SK-N-SH treated with all-trans-retinoic acid at 6 μM for 48 hours (cell line): ENCODE results near the gene ZMIZ1.

ENCODE experiments used
- ATAC-seq: fragments of 200-7000 bp; cut with Tn5 transposase; 3 replicates; pipeline ENCODE4 v1.9.1; 2020; ENCODE audit warnings: mild to moderate bottlenecking, moderate library complexity
- BACH2 ChIP-seq: fragments of 250-450 bp; sonication (Bioruptor Pico); IDR thresholded peaks from 2 replicates; pipeline ENCODE4 v1.9.0; 2021; ENCODE audit warnings: mild to moderate bottlenecking, borderline replicate concordance
- CSDC2 ChIP-seq: fragments of 250-450 bp; sonication (Bioruptor Pico); IDR thresholded peaks from 2 replicates; pipeline ENCODE4 v1.5.0; 2020; ENCODE audit warnings: mild to moderate bottlenecking, moderate library complexity
- GLIS3 ChIP-seq: fragments of 250-450 bp; sonication (Bioruptor Pico); IDR thresholded peaks from 2 replicates; pipeline ENCODE4 v1.5.0; 2020; ENCODE audit warnings: mild to moderate bottlenecking, moderate library complexity
- ISL1 ChIP-seq: fragments of 250-450 bp; sonication (Bioruptor Pico); IDR thresholded peaks from 2 replicates; pipeline ENCODE4 v2.1.2; 2022; ENCODE audit warnings: mild to moderate bottlenecking, moderate library complexity
- PPARA ChIP-seq: fragments of 250-450 bp; sonication (Bioruptor Pico); IDR thresholded peaks from 2 replicates; pipeline ENCODE4 v1.5.0; 2020; ENCODE audit warnings: mild to moderate bottlenecking, borderline replicate concordance
- RARB ChIP-seq: fragments of 250-450 bp; sonication (Bioruptor Pico); IDR thresholded peaks from 2 replicates; pipeline ENCODE4 v1.8.0; 2021; ENCODE audit warnings: mild to moderate bottlenecking, moderate library complexity
- SNAI2 ChIP-seq: fragments of 250-450 bp; sonication (Bioruptor Pico); IDR thresholded peaks from 2 replicates; pipeline ENCODE4 v1.5.0; 2020; ENCODE audit warnings: mild to moderate bottlenecking, moderate library complexity
- TCF4 ChIP-seq: fragments of 250-450 bp; sonication (Bioruptor Pico); IDR thresholded peaks from 2 replicates; pipeline ENCODE4 v1.8.0; 2021; ENCODE audit warnings: mild to moderate bottlenecking, moderate library complexity, borderline replicate concordance
- TOX ChIP-seq: fragments of 250-450 bp; sonication (Bioruptor Pico); IDR thresholded peaks from 2 replicates; pipeline ENCODE4 v1.8.0; 2021; ENCODE audit warnings: mild to moderate bottlenecking, moderate library complexity, borderline replicate concordance
- ZFP3 ChIP-seq: fragments of 250-450 bp; sonication (Bioruptor Pico); IDR thresholded peaks from 2 replicates; pipeline ENCODE4 v1.5.0; 2020; ENCODE audit warnings: mild to moderate bottlenecking, moderate library complexity
- ZFP30 ChIP-seq: fragments of 450-650 bp; formaldehyde crosslinking; IDR thresholded peaks from 2 replicates; pipeline ENCODE4 v1.5.0; 2022; ENCODE audit warnings: mild to moderate bottlenecking, moderate library complexity
- ZNF70 ChIP-seq: fragments of 450-650 bp; formaldehyde crosslinking; IDR thresholded peaks from 2 replicates; pipeline ENCODE4 v1.5.0; 2020; ENCODE audit warnings: mild to moderate bottlenecking, moderate library complexity
- ZNF8 ChIP-seq: fragments of 450-650 bp; formaldehyde crosslinking; IDR thresholded peaks from 2 replicates; pipeline ENCODE4 v1.5.0; 2020; ENCODE audit warnings: mild to moderate bottlenecking, moderate library complexity
- TF ChIP-seq, protein P1 (sequence below): fragments of 250-450 bp; sonication (Bioruptor Pico); IDR thresholded peaks from 2 replicates; pipeline ENCODE4 v1.8.0; 2020; ENCODE audit warnings: mild to moderate bottlenecking, moderate library complexity, borderline replicate concordance
- TF ChIP-seq, protein P2 (sequence below): fragments of 250-450 bp; sonication (Bioruptor Pico); IDR thresholded peaks from 2 replicates; pipeline ENCODE4 v1.8.0; 2021; ENCODE audit warnings: low read depth, mild to moderate bottlenecking, moderate library complexity, borderline replicate concordance
- TF ChIP-seq, protein P3 (sequence below): fragments of 250-450 bp; sonication (Bioruptor Pico); IDR thresholded peaks from 2 replicates; pipeline ENCODE4 v1.5.1; 2021; ENCODE audit warnings: mild to moderate bottlenecking, moderate library complexity
- TF ChIP-seq, protein P4 (sequence below): fragments of 250-450 bp; sonication (Bioruptor Pico); IDR thresholded peaks from 2 replicates; pipeline ENCODE4 v1.5.1; 2020; ENCODE audit warnings: low read depth, mild to moderate bottlenecking, moderate library complexity

The ZMIZ1 gene

DNA sequence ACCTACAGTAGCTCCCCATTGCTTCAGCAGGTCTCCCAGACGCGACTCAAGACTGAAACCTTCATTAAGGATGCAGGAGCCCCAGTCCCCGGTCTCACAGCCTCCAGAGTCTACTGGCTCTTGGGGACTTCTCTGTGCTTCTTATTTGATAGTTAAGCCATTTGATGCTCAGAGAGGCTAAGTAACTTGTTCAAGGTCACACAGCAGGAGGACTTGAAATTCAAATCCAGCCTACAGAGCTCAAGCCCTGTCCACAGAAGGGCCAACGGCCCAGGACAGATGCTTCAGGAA, 21.2 kb upstream of the ZMIZ1 start:
- TF ChIP-seq, protein P1, sequence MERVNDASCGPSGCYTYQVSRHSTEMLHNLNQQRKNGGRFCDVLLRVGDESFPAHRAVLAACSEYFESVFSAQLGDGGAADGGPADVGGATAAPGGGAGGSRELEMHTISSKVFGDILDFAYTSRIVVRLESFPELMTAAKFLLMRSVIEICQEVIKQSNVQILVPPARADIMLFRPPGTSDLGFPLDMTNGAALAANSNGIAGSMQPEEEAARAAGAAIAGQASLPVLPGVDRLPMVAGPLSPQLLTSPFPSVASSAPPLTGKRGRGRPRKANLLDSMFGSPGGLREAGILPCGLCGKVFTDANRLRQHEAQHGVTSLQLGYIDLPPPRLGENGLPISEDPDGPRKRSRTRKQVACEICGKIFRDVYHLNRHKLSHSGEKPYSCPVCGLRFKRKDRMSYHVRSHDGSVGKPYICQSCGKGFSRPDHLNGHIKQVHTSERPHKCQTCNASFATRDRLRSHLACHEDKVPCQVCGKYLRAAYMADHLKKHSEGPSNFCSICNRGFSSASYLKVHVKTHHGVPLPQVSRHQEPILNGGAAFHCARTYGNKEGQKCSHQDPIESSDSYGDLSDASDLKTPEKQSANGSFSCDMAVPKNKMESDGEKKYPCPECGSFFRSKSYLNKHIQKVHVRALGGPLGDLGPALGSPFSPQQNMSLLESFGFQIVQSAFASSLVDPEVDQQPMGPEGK: no peak
- ATAC-seq: no peak

DNA sequence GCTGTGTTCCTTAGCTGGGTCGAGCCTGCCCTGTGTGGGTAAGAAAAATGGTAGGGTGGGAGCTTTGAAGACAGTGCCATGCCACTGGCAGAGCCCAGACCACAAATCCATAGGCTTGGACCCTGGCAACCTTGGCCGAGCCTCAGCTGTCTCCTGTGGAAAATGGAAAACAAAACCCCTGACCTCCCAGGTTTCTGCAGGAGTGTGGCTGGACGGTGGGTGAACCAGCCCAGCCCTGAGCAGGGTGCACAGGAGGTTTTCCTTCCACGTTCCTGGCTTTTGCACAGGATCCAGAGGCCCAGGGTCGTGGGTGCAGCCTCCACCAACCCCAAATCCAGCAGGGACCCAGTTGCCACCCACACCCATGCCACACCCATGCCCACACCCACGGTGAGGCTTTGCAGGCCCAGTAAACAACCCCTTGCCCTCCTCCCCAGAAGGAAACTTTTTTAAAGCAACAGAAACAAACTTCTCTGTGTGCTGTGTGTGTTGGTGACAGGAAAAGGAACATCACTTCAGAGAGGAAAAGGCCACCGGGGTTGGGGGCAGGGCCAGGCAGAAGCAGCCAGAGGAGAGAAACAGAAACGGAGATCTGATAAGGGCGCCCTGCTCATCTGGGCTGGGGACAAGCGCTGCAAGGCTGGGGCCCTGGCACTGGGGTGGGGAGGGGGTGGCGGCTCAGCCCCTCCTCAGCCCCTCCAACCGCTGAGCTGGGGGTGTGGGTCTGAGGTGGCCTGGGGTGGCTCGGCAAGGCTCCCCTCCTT, 20.7 kb upstream of the ZMIZ1 start:
- TF ChIP-seq, protein P2, sequence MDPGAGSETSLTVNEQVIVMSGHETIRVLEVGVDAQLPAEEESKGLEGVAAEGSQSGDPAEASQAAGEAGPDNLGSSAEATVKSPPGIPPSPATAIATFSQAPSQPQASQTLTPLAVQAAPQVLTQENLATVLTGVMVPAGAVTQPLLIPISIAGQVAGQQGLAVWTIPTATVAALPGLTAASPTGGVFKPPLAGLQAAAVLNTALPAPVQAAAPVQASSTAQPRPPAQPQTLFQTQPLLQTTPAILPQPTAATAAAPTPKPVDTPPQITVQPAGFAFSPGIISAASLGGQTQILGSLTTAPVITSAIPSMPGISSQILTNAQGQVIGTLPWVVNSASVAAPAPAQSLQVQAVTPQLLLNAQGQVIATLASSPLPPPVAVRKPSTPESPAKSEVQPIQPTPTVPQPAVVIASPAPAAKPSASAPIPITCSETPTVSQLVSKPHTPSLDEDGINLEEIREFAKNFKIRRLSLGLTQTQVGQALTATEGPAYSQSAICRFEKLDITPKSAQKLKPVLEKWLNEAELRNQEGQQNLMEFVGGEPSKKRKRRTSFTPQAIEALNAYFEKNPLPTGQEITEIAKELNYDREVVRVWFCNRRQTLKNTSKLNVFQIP (CRISPR knock-in tag): no peak
- TF ChIP-seq GLIS3 (CRISPR knock-in tag): no peak
- TF ChIP-seq CSDC2: no peak
- no peak for TF ChIP-seq RARB (CRISPR knock-in tag)
- no peak for TF ChIP-seq TOX
- no peak for TF ChIP-seq ZFP30 (CRISPR knock-in tag)
- no peak for TF ChIP-seq ZNF70 (CRISPR knock-in tag)
- no peak for TF ChIP-seq TCF4
- no peak for TF ChIP-seq BACH2
- TF ChIP-seq, protein P1: no peak
- TF ChIP-seq ZNF8 (CRISPR knock-in tag): no peak
- TF ChIP-seq SNAI2 (CRISPR knock-in tag): no peak
- no peak for TF ChIP-seq PPARA (CRISPR knock-in tag)
- TF ChIP-seq, protein P3, sequence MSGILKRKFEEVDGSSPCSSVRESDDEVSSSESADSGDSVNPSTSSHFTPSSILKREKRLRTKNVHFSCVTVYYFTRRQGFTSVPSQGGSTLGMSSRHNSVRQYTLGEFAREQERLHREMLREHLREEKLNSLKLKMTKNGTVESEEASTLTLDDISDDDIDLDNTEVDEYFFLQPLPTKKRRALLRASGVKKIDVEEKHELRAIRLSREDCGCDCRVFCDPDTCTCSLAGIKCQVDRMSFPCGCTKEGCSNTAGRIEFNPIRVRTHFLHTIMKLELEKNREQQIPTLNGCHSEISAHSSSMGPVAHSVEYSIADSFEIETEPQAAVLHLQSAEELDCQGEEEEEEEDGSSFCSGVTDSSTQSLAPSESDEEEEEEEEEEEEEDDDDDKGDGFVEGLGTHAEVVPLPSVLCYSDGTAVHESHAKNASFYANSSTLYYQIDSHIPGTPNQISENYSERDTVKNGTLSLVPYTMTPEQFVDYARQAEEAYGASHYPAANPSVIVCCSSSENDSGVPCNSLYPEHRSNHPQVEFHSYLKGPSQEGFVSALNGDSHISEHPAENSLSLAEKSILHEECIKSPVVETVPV (CRISPR knock-in tag): no peak
- TF ChIP-seq ZFP3 (CRISPR knock-in tag): no peak
- no peak for TF ChIP-seq ISL1 (CRISPR knock-in tag)
- TF ChIP-seq, protein P4, sequence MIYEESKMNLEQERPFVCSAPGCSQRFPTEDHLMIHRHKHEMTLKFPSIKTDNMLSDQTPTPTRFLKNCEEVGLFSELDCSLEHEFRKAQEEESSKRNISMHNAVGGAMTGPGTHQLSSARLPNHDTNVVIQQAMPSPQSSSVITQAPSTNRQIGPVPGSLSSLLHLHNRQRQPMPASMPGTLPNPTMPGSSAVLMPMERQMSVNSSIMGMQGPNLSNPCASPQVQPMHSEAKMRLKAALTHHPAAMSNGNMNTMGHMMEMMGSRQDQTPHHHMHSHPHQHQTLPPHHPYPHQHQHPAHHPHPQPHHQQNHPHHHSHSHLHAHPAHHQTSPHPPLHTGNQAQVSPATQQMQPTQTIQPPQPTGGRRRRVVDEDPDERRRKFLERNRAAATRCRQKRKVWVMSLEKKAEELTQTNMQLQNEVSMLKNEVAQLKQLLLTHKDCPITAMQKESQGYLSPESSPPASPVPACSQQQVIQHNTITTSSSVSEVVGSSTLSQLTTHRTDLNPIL (CRISPR knock-in tag): no peak
- ATAC-seq: no peak

DNA sequence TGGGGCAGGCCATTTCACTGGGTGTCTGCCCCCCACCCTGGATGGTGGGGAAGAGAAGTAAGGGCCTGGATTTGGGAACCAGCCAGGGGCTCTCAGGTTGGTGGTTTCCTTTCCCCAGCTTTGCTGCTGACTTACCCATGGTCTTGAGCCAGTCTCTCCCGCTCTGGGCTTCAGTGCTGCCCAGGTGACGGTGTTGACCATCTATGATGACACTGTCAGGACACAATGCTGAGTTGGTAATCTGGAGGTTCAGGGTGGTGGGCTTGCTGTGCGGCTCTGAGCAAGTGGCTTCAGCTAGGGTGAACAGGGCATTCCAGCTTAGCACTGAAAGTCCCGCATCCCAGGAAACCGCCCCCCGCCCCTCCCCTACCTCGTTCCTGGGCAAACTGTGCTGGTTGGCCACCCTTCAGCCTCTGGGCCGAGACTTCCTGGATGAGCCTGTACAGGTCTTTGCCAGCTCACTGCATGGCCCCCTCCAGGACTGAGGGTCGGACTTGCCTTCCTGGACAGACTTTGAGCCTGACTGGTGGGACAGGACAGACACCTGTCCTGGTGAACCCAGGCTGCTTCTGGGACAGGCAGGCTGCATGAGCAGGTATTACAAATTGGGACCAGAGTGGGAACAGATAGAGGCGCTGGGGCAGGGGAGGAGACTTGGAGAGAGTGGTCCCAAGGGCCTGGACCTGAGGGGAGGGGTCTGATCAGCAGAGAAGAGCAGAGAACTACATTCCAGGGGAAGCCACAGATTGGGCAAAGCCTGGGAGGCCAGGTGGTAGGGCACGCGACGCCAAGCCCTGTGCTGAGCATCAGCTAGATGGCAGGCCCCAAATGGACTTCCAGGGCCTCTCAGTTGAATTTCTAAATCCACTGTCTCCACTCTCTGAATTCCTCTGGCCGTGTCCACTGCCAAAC, 19.9 kb upstream of the ZMIZ1 start:
- no peak for ATAC-seq
- TF ChIP-seq, protein P2 (CRISPR knock-in tag): no peak
- TF ChIP-seq ZFP30 (CRISPR knock-in tag): no peak
- TF ChIP-seq, all 23 proteins: peak for 0
